WTC11 (cell line): ENCODE results near the gene DROSHA. TPM values are rescaled to one million over a fixed set of nuclear protein-coding genes. Genes with fewer than 3 reads are reported as not detected.
A peak's percentile ranks its signal among the peaks of the same experiment; 100 is the strongest.

Source experiments
- ATAC-seq: fragments of 200-7000 bp; cut with Tn5 transposase; 2 replicates; pipeline ENCODE4 v1.10.0; 2021; ENCODE audit warnings: mild to moderate bottlenecking, moderate library complexity
- CTCF ChIA-PET: fragments of 300-600 bp; sonication (Branson Sonifier 250); formaldehyde crosslinking; loops from one replicate; lab custom pipeline; 2021; ENCODE audit warnings: antibody characterized with exemption; lab: Charles Lee
- POLR2A ChIA-PET: fragments of 350-600 bp; sonication (Branson Sonifier 250); formaldehyde crosslinking; loops from one replicate; lab custom pipeline; 2021; ENCODE audit warnings: antibody characterized with exemption; lab: Charles Lee
- DNase-seq: peaks from one replicate; pipeline ENCODE4 v3.0.0; 2021; ENCODE audit warnings: low spot score
- H3K27ac Mint-ChIP-seq: 2 replicates; pipeline ENCODE4 v1.8.0; 2021; ENCODE audit warnings: mixed read lengths
- H3K27me3 Mint-ChIP-seq: 2 replicates; pipeline ENCODE4 v1.8.0; 2021; ENCODE audit warnings: low read depth, mild to moderate bottlenecking, moderate library complexity, mixed read lengths
- H3K36me3 Mint-ChIP-seq: 2 replicates; pipeline ENCODE4 v1.8.0; 2021; ENCODE audit warnings: mixed read lengths
- H3K4me1 Mint-ChIP-seq: 2 replicates; pipeline ENCODE4 v1.8.0; 2022; ENCODE audit warnings: mixed read lengths
- H3K4me3 Mint-ChIP-seq: 2 replicates; pipeline ENCODE4 v1.8.0; 2021; ENCODE audit warnings: mild to moderate bottlenecking, moderate library complexity, mixed read lengths
- H3K9me3 Mint-ChIP-seq: 2 replicates; pipeline ENCODE4 v1.8.0; 2021; ENCODE audit warnings: mixed read lengths
- CREM ChIP-seq: sonication (generic); formaldehyde crosslinking; IDR thresholded peaks from 2 replicates; pipeline ENCODE4 v1.8.1; 2022; ENCODE audit warnings: mild to moderate bottlenecking, missing genetic modification reagents, moderate library complexity
- EMX1 ChIP-seq: fragments of 250-450 bp; sonication (Bioruptor Pico); IDR thresholded peaks from 2 replicates; pipeline ENCODE4 v1.8.0; 2021; ENCODE audit warnings: mild to moderate bottlenecking
- FOXJ3 ChIP-seq: sonication (generic); formaldehyde crosslinking; IDR thresholded peaks from 2 replicates; pipeline ENCODE4 v1.9.0; 2021; ENCODE audit warnings: missing genetic modification reagents, mild to moderate bottlenecking, borderline replicate concordance
- FOXP1 ChIP-seq: sonication (generic); formaldehyde crosslinking; IDR thresholded peaks from 2 replicates; pipeline ENCODE4 v1.8.0; 2022; ENCODE audit warnings: missing genetic modification reagents, mild to moderate bottlenecking, moderate library complexity, borderline replicate concordance
- GRHL2 ChIP-seq: fragments of 250-450 bp; sonication (Bioruptor Pico); IDR thresholded peaks from 2 replicates; pipeline ENCODE4 v1.8.0; 2022; ENCODE audit warnings: mild to moderate bottlenecking, moderate library complexity; ENCODE audit not compliant: insufficient replicate concordance, severe bottlenecking
- JAZF1 ChIP-seq: fragments of 250-450 bp; sonication (Bioruptor Pico); IDR thresholded peaks from 2 replicates; pipeline ENCODE4 v1.9.0; 2021; ENCODE audit warnings: moderate library complexity, mild to moderate bottlenecking, inconsistent platforms
- MXD4 ChIP-seq: fragments of 250-450 bp; sonication (Bioruptor Pico); IDR thresholded peaks from 2 replicates; pipeline ENCODE4 v1.8.0; 2021; ENCODE audit warnings: mild to moderate bottlenecking, moderate library complexity, borderline replicate concordance
- NR1H2 ChIP-seq: sonication (generic); formaldehyde crosslinking; IDR thresholded peaks from 2 replicates; pipeline ENCODE4 v1.9.0; 2021; ENCODE audit warnings: mild to moderate bottlenecking, moderate library complexity, missing genetic modification reagents
- RORB ChIP-seq: fragments of 250-450 bp; sonication (Bioruptor Pico); IDR thresholded peaks from 2 replicates; pipeline ENCODE4 v1.9.0; 2021; ENCODE audit warnings: mild to moderate bottlenecking
- SOX15 ChIP-seq: fragments of 250-450 bp; sonication (Bioruptor Pico); IDR thresholded peaks from 2 replicates; pipeline ENCODE4 v1.9.0; 2021; ENCODE audit warnings: mild to moderate bottlenecking
- ZBTB21 ChIP-seq: sonication (generic); formaldehyde crosslinking; IDR thresholded peaks from 2 replicates; pipeline ENCODE4 v1.8.1; 2023; ENCODE audit warnings: mild to moderate bottlenecking, missing genetic modification reagents, borderline replicate concordance
- ZNF121 ChIP-seq: sonication (generic); formaldehyde crosslinking; IDR thresholded peaks from 2 replicates; pipeline ENCODE4 v1.8.0; 2023; ENCODE audit warnings: missing genetic modification reagents
- ZNF232 ChIP-seq: sonication (generic); formaldehyde crosslinking; IDR thresholded peaks from 2 replicates; pipeline ENCODE4 v1.8.0; 2022; ENCODE audit warnings: mild to moderate bottlenecking, missing genetic modification reagents
- ZNF263 ChIP-seq: sonication (generic); formaldehyde crosslinking; IDR thresholded peaks from 2 replicates; pipeline ENCODE4 v1.8.1; 2022; ENCODE audit warnings: low read depth, mild to moderate bottlenecking, moderate library complexity, missing genetic modification reagents
- ZNF396 ChIP-seq: fragments of 250-450 bp; sonication (Bioruptor Pico); IDR thresholded peaks from 2 replicates; pipeline ENCODE4 v1.8.0; 2021; ENCODE audit warnings: mild to moderate bottlenecking, moderate library complexity, borderline replicate concordance
- total RNA-seq: library from RNA; stranded (reverse); gene quantifications from 3 replicates; pipeline ENCODE4 v1.2.3, GENCODE V29; 2021
- TF ChIP-seq, protein P1 (sequence below): sonication (generic); formaldehyde crosslinking; IDR thresholded peaks from 2 replicates; pipeline ENCODE4 v1.8.1; 2022; ENCODE audit warnings: mild to moderate bottlenecking, missing genetic modification reagents, moderate library complexity, borderline replicate concordance
- TF ChIP-seq, protein P2 (sequence below): sonication (generic); formaldehyde crosslinking; IDR thresholded peaks from 2 replicates; pipeline ENCODE4 v1.8.0; 2022; ENCODE audit warnings: mild to moderate bottlenecking, missing genetic modification reagents
- TF ChIP-seq, protein P3 (sequence below): fragments of 250-450 bp; sonication (Bioruptor Pico); conservative IDR thresholded peaks from 2 replicates; pipeline ENCODE4 v1.9.0; 2021; ENCODE audit warnings: mild to moderate bottlenecking

DROSHA gene
- total RNA-seq, 1 experiment from 2014 or later: 125 TPM

DNA sequence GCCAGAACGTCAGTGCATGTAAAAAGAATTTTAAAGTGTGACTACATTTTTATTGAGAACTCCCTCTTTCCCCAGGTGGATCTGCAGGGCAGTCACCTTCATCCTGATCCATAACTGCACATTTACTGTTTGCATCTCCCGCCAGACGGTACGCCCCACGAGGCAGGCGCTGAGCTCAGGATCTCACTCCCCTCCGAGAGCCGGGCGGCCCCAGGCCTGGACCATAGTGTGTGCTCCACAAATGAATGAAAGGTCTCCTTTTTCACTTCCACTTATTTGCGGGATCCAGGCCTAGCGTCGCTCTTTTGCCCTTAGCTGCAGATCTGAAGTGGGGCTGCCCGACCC lies 378 bp downstream of the DROSHA start:
- H3K9me3 Mint-ChIP-seq: no peaks in the 10 kb centered on the region
- peaks cover 46% of the 10 kb centered on the region for H3K36me3 Mint-ChIP-seq
- peaks cover 18% of the 10 kb centered on the region for H3K4me1 Mint-ChIP-seq
- ATAC-seq: peak; percentile 1; the same call in 1 of the 2 replicates
- CTCF ChIA-PET: interaction anchor here (1.0 to 2.2 kb wide), 5 partner anchors 105 to 562 kb away, joined by 3 to 13 read pairs (median 3); no protein-coding TSS in a partner anchor
- H3K4me3 Mint-ChIP-seq: peak overlapping the region; percentile 99
- TF ChIP-seq, protein P1, sequence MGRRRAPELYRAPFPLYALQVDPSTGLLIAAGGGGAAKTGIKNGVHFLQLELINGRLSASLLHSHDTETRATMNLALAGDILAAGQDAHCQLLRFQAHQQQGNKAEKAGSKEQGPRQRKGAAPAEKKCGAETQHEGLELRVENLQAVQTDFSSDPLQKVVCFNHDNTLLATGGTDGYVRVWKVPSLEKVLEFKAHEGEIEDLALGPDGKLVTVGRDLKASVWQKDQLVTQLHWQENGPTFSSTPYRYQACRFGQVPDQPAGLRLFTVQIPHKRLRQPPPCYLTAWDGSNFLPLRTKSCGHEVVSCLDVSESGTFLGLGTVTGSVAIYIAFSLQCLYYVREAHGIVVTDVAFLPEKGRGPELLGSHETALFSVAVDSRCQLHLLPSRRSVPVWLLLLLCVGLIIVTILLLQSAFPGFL (CRISPR knock-in tag): no peak
- TF ChIP-seq CREM (CRISPR knock-in tag) (no peak), MXD4 (no peak), JAZF1 (CRISPR knock-in tag) (no peak), ZNF396 (CRISPR knock-in tag) (no peak), GRHL2 (no peak), SOX15 (CRISPR knock-in tag) (no peak), FOXP1 (CRISPR knock-in tag) (no peak), ZNF263 (CRISPR knock-in tag) (no peak)
- TF ChIP-seq, protein P2, sequence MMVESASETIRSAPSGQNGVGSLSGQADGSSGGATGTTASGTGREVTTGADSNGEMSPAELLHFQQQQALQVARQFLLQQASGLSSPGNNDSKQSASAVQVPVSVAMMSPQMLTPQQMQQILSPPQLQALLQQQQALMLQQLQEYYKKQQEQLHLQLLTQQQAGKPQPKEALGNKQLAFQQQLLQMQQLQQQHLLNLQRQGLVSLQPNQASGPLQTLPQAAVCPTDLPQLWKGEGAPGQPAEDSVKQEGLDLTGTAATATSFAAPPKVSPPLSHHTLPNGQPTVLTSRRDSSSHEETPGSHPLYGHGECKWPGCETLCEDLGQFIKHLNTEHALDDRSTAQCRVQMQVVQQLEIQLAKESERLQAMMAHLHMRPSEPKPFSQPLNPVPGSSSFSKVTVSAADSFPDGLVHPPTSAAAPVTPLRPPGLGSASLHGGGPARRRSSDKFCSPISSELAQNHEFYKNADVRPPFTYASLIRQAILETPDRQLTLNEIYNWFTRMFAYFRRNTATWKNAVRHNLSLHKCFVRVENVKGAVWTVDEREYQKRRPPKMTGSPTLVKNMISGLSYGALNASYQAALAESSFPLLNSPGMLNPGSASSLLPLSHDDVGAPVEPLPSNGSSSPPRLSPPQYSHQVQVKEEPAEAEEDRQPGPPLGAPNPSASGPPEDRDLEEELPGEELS (CRISPR knock-in tag): no peak
- TF ChIP-seq, protein P3, sequence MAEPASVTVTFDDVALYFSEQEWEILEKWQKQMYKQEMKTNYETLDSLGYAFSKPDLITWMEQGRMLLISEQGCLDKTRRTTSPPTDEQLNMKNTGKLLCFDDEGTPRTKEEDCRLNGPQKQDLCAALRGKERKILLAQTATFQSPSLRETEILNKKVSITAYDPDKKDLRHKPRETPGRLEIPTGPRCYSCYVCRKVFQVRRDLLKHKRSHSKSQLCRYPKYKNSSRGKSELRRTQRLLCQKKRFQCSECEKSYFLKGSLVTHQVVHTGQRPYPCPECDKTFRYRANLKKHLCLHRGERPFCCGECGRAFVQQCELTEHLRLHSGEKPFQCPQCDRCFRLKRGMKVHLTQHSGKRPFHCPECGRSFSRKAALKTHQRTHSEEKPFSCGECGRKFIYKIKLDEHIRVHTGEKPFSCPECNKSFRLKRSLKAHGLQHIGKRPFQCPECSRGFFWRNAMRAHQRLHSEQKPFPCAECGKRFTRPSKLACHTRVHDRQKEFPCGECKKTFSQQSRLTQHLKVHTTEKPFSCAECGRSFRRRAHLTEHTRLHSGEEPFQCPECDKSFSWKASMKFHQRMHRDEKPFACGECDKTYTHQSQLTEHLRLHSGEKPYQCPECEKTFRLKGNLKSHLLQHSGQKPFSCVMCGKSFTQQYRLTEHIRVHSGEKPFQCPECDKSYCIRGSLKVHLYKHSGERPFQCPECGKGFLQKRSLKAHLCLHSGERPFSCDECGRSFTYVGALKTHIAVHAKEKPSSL: no peak
- TF ChIP-seq, all 79 proteins: peak for 0
- POLR2A ChIA-PET: interaction anchor here (0.8 to 1.6 kb wide), 4 partner anchors 9 to 39 kb away, joined by 3 to 5 read pairs (median 4); no protein-coding TSS in a partner anchor
- DNase-seq: no peak
- H3K27me3 Mint-ChIP-seq: no peaks in the 10 kb centered on the region
- H3K27ac Mint-ChIP-seq: peak overlapping the region; percentile 97

DNA sequence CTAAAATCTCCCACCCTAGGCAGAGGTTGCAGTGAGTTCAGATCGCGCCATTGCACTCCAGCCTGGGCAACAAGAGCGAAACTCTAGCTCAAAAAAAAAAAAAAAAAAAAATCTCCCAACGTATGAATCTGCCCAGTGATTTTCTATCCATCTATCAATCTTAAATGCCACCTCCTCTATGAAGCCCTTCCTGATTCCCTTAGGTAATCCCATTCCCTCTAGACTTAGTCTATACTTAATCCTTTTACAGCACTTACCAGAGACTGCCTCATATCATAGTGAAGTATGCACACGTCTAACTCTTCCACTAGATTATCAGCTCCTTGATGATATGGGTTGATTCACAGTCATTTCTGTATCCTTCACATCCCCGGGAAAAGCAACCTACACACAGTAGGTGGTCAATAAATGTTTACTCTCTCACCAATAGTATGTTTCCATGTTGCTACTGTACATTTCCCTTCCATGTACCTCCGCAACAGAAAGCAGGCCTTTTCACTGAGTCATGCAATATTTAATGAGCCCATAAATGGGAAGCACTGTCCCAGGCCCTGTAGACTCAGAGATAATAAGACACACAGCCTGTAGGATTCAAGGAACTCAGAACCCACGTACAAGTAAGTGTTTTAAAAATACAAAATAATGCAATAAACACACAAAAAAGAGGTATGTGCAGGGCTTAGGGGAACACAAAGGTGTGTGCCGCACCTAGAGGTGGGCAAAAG lies 1.2 kb downstream of the DROSHA start:
- Mint-ChIP-seq H3K4me1 (peaks cover 18% of the 10 kb centered on the region), H3K4me3 (peak overlapping the region; percentile 99), H3K27me3 (no peaks in the 10 kb centered on the region), H3K36me3 (peaks cover 45% of the 10 kb centered on the region), H3K27ac (peak overlapping the region; percentile 60; the same call in 1 of the 2 replicates), H3K9me3 (no peaks in the 10 kb centered on the region)
- CTCF ChIA-PET: interaction anchor here (1.6 to 2.2 kb wide), 3 partner anchors 106 to 325 kb away, joined by 3 to 13 read pairs (median 3); no protein-coding TSS in a partner anchor
- DNase-seq (no peak), ATAC-seq (no peak)
- POLR2A ChIA-PET: interaction anchor here (1.6 kb wide), 2 partner anchors 8 to 28 kb away, joined by 4 to 5 read pairs; no protein-coding TSS in a partner anchor
- TF ChIP-seq EMX1 (CRISPR knock-in tag) (no peak), RORB (CRISPR knock-in tag) (no peak), ZBTB21 (CRISPR knock-in tag) (no peak), NR1H2 (CRISPR knock-in tag) (no peak), ZNF121 (CRISPR knock-in tag) (no peak), FOXJ3 (CRISPR knock-in tag) (no peak), ZNF232 (CRISPR knock-in tag) (no peak)
- TF ChIP-seq, protein P2 (CRISPR knock-in tag): no peak
- TF ChIP-seq, protein P1 (CRISPR knock-in tag): no peak
- TF ChIP-seq, protein P3: no peak
